ENCODE data around the gene DENND4C. TPM values are rescaled to one million over a fixed set of nuclear protein-coding genes. Genes with fewer than 3 reads are reported as not detected.
"Not testable (repeated sequence)": the region's sequence is repeated elsewhere in the genome, so short reads cannot be mapped to it uniquely, and the experiment has no call there.

Gene DENND4C
- total RNA-seq, 1 experiment from 2014 or later: 14.8 TPM

DNA sequence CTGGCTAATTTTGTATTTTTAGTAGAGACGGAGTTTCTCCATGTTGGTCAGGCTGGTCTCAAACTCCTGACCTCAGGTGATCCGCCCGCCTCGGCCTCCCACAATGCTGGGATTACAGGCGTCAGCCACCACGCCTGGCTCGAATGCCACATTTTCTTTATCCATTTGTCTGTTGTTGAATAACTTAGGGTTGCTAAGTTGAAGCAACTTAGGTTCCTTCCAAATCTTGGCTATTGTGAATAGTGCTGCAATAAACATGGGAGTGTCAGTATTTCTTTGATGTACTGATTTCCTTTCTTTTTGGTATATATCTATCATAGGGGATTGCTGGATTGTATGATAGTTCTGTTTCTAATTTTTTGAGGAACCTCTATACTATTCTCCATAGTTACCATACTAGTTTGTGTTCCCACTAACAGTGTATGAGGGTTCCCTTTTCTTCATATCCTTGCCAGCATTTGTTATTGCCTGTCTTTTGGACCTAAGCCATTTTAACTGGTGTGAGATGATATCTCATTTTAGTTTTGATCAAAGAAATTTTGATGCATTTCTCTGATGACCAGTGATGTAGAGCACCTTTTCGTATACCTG, 29.3 kb downstream of the DENND4C start:
- H3K4me1 ChIP-seq (replicated peaks); H3K27me3 ChIP-seq (replicated peaks); DNase-seq (ENCODE audit: low read depth in 1 of 2, low spot score in 2 of 2); H3K4me3 ChIP-seq; H3K27ac ChIP-seq; H3K9me3 ChIP-seq (replicated peaks); H3K36me3 ChIP-seq: not testable (repeated sequence)

DNA sequence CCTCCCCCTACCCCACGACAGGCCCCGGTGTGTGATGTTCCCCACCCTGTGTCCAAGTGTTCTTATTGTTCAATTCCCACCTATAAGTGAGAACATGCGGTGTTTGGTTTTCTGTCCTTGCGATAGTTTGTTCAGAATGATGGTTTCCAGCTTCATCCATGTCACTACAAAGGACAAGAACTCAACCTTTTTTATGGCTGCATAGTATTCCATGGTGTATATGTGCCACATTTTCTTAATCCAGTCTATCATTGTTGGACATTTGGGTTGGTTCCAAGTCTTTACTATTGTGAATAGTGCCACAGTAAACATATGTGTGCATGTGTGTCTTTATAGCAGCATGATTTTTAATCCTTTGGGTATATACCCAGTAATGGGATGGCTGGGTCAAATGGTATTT, 35.1 kb downstream of the DENND4C start:
- H3K27me3 ChIP-seq (replicated peaks); H3K36me3 ChIP-seq; DNase-seq (ENCODE audit: low read depth in 1 of 2, low spot score in 2 of 2); H3K9me3 ChIP-seq (replicated peaks); H3K27ac ChIP-seq; H3K4me3 ChIP-seq; H3K4me1 ChIP-seq (replicated peaks): not testable (repeated sequence)

DNA sequence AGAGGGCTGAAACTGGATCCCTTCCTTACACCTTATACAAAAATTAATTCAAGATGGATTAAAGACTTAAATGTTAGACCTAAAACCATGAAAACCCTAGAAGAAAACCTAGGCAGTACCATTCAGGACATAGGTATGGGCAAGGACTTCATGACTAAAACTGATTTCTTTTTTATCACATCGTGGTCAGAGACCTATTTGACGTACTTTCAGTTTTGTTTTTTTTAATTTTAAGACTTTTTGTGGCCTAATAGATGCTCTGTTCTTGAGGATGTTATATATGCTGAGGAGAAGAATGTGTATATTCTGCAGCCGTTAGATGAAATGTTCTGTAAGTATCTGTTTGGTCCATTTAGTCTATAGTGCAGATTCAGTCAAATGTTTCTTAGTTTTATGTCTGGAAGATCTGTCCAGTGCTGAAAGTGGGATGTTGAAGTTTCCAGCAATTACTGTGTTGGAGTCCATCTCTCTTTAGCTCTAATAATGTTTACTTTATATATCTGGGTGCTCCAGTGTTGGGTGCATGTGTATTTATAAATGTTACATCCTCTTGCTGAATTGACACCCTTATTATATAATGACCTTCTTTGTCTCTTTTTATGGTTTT, 36.4 kb downstream of the DENND4C start:
- not testable (repeated sequence) for H3K27me3 ChIP-seq (replicated peaks); H3K9me3 ChIP-seq (replicated peaks); H3K4me3 ChIP-seq; H3K36me3 ChIP-seq; H3K4me1 ChIP-seq (replicated peaks); H3K27ac ChIP-seq; DNase-seq (ENCODE audit: low read depth in 1 of 2, low spot score in 2 of 2)

DNA sequence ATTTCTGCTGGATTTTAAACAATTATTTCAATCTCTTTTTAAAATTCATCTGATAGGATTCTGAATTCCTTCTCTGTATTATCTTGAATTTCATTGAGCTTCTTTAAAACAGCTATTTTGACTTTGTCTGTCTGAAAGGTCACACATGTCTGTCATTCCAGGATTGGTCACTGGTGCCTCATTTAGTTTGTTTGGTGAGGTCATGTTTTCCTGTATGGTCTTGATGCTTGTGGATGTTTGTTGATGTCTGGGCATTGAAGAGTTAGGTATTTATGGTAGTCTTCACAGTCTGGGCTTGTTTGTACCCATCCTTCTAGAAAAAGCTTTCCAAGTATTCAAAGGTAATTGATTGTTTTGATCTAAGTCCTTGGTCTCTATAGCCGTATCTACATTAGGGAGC, 39.1 kb downstream of the DENND4C start:
- no peaks in the 10 kb centered on the region for H3K27me3 ChIP-seq (replicated peaks)
- no peak overlapping the region for H3K27ac ChIP-seq
- no peaks in the 10 kb centered on the region for H3K36me3 ChIP-seq
- H3K4me3 ChIP-seq: no peak overlapping the region
- no peaks in the 10 kb centered on the region for H3K4me1 ChIP-seq (replicated peaks)
- no peaks in the 10 kb centered on the region for H3K9me3 ChIP-seq (replicated peaks)
- no peak for DNase-seq (ENCODE audit: low read depth in 1 of 2, low spot score in 2 of 2)

DNA sequence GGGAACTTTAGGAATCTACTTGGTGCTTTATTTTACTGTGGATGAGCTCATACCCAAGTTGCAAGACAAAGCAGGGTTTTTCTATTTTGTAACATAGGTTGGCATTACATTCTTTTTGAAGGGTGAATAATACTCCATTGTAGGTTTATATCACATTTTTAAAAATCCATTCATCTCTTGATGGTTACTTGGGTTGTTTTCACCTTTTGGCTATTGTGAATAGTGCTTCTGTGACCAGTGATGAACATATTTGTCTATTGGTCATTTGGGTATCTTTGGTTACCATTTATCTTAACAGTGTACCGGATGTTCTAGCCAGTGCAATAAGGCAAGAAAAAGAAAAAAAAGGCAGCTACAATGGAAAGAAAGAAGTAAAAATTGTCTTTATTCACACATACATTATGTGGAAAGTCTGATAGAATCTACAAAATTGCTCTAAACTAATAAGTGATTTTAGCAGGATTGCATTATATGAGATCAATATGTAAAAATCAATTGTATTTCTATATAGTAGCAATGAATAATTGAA, 40.0 kb downstream of the DENND4C start:
- H3K4me3 ChIP-seq: no peak overlapping the region
- H3K9me3 ChIP-seq (replicated peaks): no peaks in the 10 kb centered on the region
- H3K27me3 ChIP-seq (replicated peaks): no peaks in the 10 kb centered on the region
- no peak for DNase-seq (ENCODE audit: low read depth in 1 of 2, low spot score in 2 of 2)
- no peaks in the 10 kb centered on the region for H3K36me3 ChIP-seq
- H3K27ac ChIP-seq: no peak overlapping the region
- H3K4me1 ChIP-seq (replicated peaks): no peaks in the 10 kb centered on the region

DNA sequence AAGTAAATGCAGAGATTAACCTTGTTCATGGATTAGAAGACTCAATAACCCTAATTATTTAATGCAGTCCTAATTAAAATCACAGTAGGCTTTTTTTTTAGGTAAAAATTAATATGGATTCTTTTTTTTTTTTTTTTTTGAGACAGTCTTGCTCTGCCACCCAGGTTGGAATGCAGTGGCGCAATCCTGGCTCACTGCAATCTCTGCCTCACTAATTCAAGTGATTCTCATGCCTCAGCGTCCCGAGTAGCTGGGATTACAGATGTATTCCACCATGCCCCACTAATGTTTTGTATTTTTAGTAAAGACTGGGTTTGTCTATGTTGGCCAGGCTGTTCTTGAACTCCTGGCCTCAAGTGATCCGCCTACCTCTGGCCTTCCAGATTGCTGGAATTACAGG, 40.6 kb downstream of the DENND4C start:
- H3K9me3 ChIP-seq (replicated peaks): no peaks in the 10 kb centered on the region
- no peaks in the 10 kb centered on the region for H3K36me3 ChIP-seq
- H3K4me3 ChIP-seq: no peak overlapping the region
- DNase-seq (ENCODE audit: low read depth in 1 of 2, low spot score in 2 of 2): no peak
- no peak overlapping the region for H3K27ac ChIP-seq
- no peaks in the 10 kb centered on the region for H3K27me3 ChIP-seq (replicated peaks)
- no peaks in the 10 kb centered on the region for H3K4me1 ChIP-seq (replicated peaks)

DNA sequence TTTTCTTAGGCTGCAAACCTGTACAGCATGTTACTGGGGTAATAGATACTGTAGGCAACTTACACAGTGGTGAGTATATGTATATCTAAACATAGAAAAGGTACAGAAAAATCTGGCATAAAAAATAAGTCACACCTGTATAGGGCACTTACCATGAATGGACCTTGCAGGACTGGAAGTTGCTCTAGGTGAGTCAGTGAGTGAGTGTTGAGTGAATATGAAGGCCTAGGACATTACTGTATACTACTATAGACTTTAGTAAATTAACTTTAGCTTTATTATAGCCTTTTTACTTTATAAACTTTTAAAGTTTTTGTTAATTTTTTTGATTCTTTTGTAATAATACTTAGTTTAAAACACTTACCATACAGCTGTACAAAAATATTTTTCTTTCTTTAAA, 51.3 kb downstream of the DENND4C start:
- H3K4me3 ChIP-seq: no peak overlapping the region
- H3K36me3 ChIP-seq: no peaks in the 10 kb centered on the region
- H3K9me3 ChIP-seq (replicated peaks): no peaks in the 10 kb centered on the region
- H3K27me3 ChIP-seq (replicated peaks): no peaks in the 10 kb centered on the region
- no peak for DNase-seq (ENCODE audit: low read depth in 1 of 2, low spot score in 2 of 2)
- H3K27ac ChIP-seq: no peak overlapping the region
- no peaks in the 10 kb centered on the region for H3K4me1 ChIP-seq (replicated peaks)

DNA sequence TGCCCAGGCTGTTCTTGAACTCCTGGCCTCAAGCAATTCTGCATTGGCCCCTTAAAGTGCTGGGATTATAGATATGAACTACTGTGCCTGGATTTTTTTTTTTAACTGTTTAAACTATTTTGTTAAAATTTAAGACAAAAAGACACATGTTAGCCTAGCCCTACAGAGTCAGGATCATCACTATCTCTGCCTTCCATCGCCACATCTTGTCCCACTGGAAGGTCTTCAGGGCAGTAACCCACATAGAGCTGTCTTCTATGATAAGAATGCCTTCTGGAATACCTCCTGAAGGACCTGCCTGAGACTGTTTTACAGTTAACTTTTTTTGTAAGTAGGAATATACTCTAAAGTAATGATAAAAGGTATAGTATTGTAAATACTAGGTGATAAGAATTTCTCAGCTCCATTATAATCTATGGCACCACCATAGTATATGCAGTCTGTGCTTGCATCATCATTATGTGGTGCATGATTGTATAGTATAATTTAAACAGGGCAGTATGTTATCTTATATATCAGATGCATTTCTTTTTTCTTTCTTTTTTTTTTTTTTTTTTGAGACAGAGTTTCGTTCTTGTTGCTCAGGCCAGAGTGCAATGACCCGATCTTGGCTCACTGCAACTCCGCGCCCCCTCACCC, 52.7 kb downstream of the DENND4C start:
- Histone ChIP-seq H3K4me3 (no peak overlapping the region), H3K36me3 (no peaks in the 10 kb centered on the region), H3K4me1 (replicated peaks) (no peaks in the 10 kb centered on the region), H3K27me3 (replicated peaks) (no peaks in the 10 kb centered on the region), H3K9me3 (replicated peaks) (no peaks in the 10 kb centered on the region), H3K27ac (no peak overlapping the region)
- DNase-seq (ENCODE audit: low read depth in 1 of 2, low spot score in 2 of 2): no peak

DNA sequence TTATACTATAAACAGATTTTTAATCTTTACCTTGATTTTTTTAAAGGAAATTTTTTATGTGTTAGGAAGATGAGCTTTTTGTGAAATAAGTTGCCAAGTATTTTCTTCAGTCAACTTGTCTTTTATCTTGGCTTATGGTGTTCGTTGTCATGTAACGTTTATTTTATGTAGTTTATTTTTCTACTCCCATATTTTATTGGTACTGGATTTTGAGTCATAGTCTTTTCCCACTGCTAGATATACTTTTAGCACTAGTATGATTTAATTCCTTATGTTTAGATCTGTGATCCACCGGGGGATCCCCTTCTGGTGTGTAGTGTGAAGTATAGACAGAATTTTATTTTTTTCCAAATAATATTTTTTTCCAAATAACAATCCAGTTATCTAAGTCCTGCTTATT, 54.2 kb downstream of the DENND4C start:
- H3K9me3 ChIP-seq (replicated peaks): no peaks in the 10 kb centered on the region
- no peak overlapping the region for H3K27ac ChIP-seq

DNA sequence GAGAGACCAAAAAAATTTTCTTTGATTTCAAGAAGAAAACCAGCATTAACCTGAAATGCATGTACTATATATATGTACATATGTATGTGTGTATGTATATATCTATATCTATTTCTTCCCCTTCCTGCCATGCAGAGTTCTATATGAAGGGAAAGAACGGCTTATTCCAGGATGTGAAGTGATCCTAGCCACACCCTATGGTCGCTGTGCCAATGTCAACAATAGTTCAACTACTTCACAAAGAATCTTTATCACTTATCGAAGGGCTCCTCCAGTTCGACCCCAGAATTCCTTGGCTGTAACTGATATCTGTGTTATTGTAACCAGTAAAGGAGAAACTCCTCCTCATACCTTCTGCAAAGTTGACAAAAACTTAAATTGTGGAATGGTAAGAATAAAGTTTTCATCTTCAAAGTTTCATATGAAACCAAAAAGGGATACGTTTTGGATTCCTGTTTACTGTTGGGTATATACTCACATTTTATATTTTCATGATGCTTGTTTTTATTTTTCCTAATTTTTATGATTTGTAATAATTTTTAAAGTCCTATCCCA, 56.2 kb downstream of the DENND4C start:
- DNase-seq (ENCODE audit: low read depth in 1 of 2, low spot score in 2 of 2): no peak
- Histone ChIP-seq H3K36me3 (no peaks in the 10 kb centered on the region), H3K9me3 (replicated peaks) (no peaks in the 10 kb centered on the region), H3K27ac (no peak overlapping the region), H3K4me3 (no peak overlapping the region), H3K27me3 (replicated peaks) (no peaks in the 10 kb centered on the region), H3K4me1 (replicated peaks) (no peaks in the 10 kb centered on the region)

More for the DNA sequence above, 54.2 kb downstream of the DENND4C start:
- Histone ChIP-seq H3K4me1 (replicated peaks) (no peaks in the 10 kb centered on the region), H3K27me3 (replicated peaks) (no peaks in the 10 kb centered on the region), H3K36me3 (no peaks in the 10 kb centered on the region), H3K4me3 (no peak overlapping the region)
- DNase-seq (ENCODE audit: low read depth in 1 of 2, low spot score in 2 of 2): no peak

DNA sequence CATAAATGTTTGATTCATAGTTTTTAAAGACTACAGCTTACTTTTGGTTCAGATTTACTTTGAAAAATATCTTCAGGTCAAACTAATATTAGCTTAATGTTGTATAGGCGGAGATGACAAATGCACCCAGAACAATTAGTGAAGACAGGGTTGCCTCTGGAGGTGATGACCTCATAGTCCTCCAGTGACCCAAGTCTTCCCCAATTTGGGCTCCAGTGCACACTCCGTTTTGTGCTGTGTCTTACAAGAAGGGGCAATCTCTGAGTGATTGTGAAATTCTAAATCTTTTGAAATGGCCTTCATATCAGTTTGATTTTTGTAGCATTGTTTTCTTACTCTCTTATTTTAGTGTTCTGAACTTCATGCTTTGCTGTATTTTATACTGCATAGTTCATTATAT, 57.6 kb downstream of the DENND4C start:
- no peak overlapping the region for H3K4me3 ChIP-seq
- H3K27me3 ChIP-seq (replicated peaks): no peaks in the 10 kb centered on the region
- no peaks in the 10 kb centered on the region for H3K4me1 ChIP-seq (replicated peaks)
- no peak overlapping the region for H3K27ac ChIP-seq
- no peaks in the 10 kb centered on the region for H3K9me3 ChIP-seq (replicated peaks)
- no peak for DNase-seq (ENCODE audit: low read depth in 1 of 2, low spot score in 2 of 2)
- no peaks in the 10 kb centered on the region for H3K36me3 ChIP-seq

DNA sequence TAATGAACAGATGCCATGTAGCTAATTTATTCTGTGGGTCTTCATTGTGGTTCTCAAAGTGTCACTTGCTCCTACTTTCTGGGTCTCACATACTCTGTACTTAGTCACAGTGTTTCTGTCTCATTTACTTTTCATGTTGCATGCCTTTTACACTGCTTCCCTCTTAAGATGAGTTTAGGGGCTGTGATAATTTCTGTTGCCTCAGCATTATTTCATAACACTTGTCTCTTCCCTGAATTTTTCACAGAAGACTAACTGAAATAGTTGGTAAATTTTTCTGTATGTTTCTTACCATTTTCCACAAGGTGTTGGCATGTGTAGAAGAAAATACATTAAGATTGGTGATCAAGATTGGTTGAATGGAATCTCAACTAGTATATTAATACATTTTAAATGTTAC, 59.6 kb downstream of the DENND4C start:
- DNase-seq (ENCODE audit: low read depth in 1 of 2, low spot score in 2 of 2): no peak
- Histone ChIP-seq H3K4me3 (no peak overlapping the region), H3K4me1 (replicated peaks) (no peaks in the 10 kb centered on the region)

DNA sequence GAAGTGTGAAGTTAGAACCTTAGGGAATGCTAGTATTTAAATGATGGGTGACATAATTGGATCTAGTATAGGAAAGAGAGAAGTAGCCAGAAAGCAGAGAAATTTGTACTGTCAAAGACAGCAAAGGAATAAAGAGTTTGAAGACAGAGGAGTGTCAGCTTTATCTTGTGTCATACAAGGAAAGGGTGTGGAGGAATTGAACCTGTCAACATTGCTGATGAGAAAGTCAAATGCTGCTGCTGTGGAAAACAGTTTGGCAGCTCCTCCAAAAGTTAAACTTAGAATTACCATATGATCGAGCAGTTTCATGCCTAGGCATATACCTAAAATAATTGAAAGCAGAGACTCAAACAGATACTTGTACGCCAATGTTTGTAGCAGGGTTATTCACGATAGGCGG, 63.7 kb downstream of the DENND4C start:
- DNase-seq (ENCODE audit: low read depth in 1 of 2, low spot score in 2 of 2): no peak
- Histone ChIP-seq H3K4me1 (replicated peaks) (no peaks in the 10 kb centered on the region), H3K9me3 (replicated peaks) (no peaks in the 10 kb centered on the region), H3K27me3 (replicated peaks) (no peaks in the 10 kb centered on the region), H3K27ac (no peak overlapping the region), H3K4me3 (no peak overlapping the region), H3K36me3 (no peaks in the 10 kb centered on the region)

More for the DNA sequence above, 59.6 kb downstream of the DENND4C start:
- Histone ChIP-seq H3K9me3 (replicated peaks) (no peaks in the 10 kb centered on the region), H3K36me3 (no peaks in the 10 kb centered on the region), H3K27ac (no peak overlapping the region), H3K27me3 (replicated peaks) (no peaks in the 10 kb centered on the region)

DNA sequence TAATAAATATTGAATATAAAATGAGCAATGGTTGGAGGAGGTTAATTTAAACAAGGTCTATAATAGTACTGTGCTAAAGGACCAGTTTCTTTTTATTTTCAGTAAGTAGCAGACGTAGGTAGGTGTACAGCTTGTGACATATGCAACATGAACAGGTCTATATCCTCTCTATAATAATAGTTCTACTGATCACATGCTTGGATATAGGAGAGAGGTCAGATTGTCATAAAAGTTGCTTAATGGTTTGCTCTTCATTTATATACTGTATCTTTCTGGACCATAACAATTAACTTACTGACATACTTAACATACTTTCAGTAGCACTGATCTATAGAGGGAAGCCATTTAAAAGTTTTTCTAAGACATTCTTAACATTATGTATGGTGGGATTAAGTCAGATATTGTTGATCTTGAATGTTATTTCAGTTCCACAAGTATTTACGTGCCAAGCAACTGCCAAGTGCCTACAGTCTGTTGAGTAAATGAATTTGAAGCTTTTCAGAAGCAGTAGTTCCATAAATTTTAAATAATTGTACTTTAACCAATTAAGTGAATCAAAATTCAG, 68.0 kb downstream of the DENND4C start:
- H3K27me3 ChIP-seq (replicated peaks): no peaks in the 10 kb centered on the region
- H3K4me1 ChIP-seq (replicated peaks): no peaks in the 10 kb centered on the region
- H3K36me3 ChIP-seq: no peaks in the 10 kb centered on the region
- H3K27ac ChIP-seq: no peak overlapping the region
- no peaks in the 10 kb centered on the region for H3K9me3 ChIP-seq (replicated peaks)
- H3K4me3 ChIP-seq: no peak overlapping the region
- no peak for DNase-seq (ENCODE audit: low read depth in 1 of 2, low spot score in 2 of 2)

Data from SJSA1 (cell line).